GM23248 (cell line): ENCODE data around the gene CCL27. TPM values are rescaled to one million over a fixed set of nuclear protein-coding genes. Genes with fewer than 3 reads are reported as not detected.

Experiments
- DNase-seq: peaks from one replicate; pipeline ENCODE4 v3.0.0-alpha.2; 2015
- H2AFZ ChIP-seq: fragments of 200-600 bp; sonication (generic); 2 replicates; pipeline ENCODE4 v1.6.1; 2016; ENCODE audit warnings: antibody characterized with exemption
- H3F3A ChIP-seq: fragments of 200-600 bp; sonication (generic); 2 replicates; pipeline ENCODE4 v1.6.1; 2016; ENCODE audit warnings: mild to moderate bottlenecking, antibody characterized with exemption, mixed run types; ENCODE audit not compliant: insufficient read depth
- H3K27ac ChIP-seq: fragments of 200-600 bp; sonication (generic); 2 replicates; pipeline ENCODE4 v1.5.1; 2016; ENCODE audit warnings: mild to moderate bottlenecking
- H3K27me3 ChIP-seq: fragments of 200-600 bp; sonication (generic); replicated peaks from 2 replicates; pipeline ENCODE4 v1.6.1; 2016; ENCODE audit warnings: mild to moderate bottlenecking; ENCODE audit not compliant: insufficient read depth
- H3K36me3 ChIP-seq: fragments of 200-600 bp; sonication (generic); 2 replicates; pipeline ENCODE4 v1.6.1; 2016; ENCODE audit warnings: low read depth, mild to moderate bottlenecking
- H3K4me1 ChIP-seq: fragments of 200-600 bp; sonication (generic); 2 replicates; pipeline ENCODE4 v1.6.1; 2016; ENCODE audit warnings: mild to moderate bottlenecking; ENCODE audit not compliant: insufficient read depth
- H3K4me2 ChIP-seq: fragments of 200-600 bp; sonication (generic); one replicate; pipeline ENCODE4 v1.6.1; 2016; ENCODE audit warnings: mild to moderate bottlenecking; ENCODE audit not compliant: unreplicated experiment
- H3K4me3 ChIP-seq: fragments of 200-600 bp; sonication (generic); 2 replicates; pipeline ENCODE4 v1.5.1; 2016; ENCODE audit warnings: mild to moderate bottlenecking
- H3K79me2 ChIP-seq: fragments of 200-600 bp; sonication (generic); 2 replicates; pipeline ENCODE4 v1.6.1; 2016; ENCODE audit warnings: mild to moderate bottlenecking; ENCODE audit not compliant: insufficient read depth
- H3K9ac ChIP-seq: fragments of 200-600 bp; sonication (generic); 2 replicates; pipeline ENCODE4 v1.6.1; 2016; ENCODE audit warnings: mild to moderate bottlenecking
- H3K9me2 ChIP-seq: fragments of 200-600 bp; sonication (generic); 2 replicates; pipeline ENCODE4 v1.6.1; 2016; ENCODE audit warnings: mixed run types, mild to moderate bottlenecking, moderate library complexity; ENCODE audit not compliant: insufficient read depth
- H3K9me3 ChIP-seq: fragments of 200-600 bp; sonication (generic); one replicate; pipeline ENCODE4 v1.6.1; 2017; ENCODE audit warnings: low read depth
- H4K20me1 ChIP-seq: fragments of 200-600 bp; sonication (generic); 2 replicates; pipeline ENCODE4 v1.6.0; 2016; ENCODE audit not compliant: insufficient read depth
- EZH2 ChIP-seq: fragments of 200-600 bp; sonication (generic); IDR thresholded peaks from 2 replicates; pipeline ENCODE4 v1.6.1; 2018; ENCODE audit warnings: antibody characterized with exemption, mild to moderate bottlenecking; ENCODE audit not compliant: insufficient read depth, poor library complexity, severe bottlenecking
- EZH2phosphoT487 ChIP-seq: fragments of 200-600 bp; sonication (generic); IDR thresholded peaks from 2 replicates; pipeline ENCODE4 v1.6.1; 2018; ENCODE audit warnings: antibody characterized with exemption, moderate library complexity, mild to moderate bottlenecking, low read depth; ENCODE audit not compliant: insufficient read depth
- WGBS, 2 experiments: methylation state at CpG; one replicate each; pipeline ENCODE4 v1.1.6; 2015 to 2017; ENCODE audit warnings: low lambda C conversion rate in 2 of 2, low coverage in 1 of 2; ENCODE audit errors: missing lambda C conversion rate in 2 of 2; 5-methylcytosine and 5-hydroxymethylcytosine counted together
- in situ Hi-C: fragments of 300-500 bp; cut with MboI; formaldehyde crosslinking; loops from 2 replicates; pipeline ENCODE4 v1.15.0; 2020
- polyA plus RNA-seq: library from polyadenylated mRNA; unstranded; fragments of >200 nt; fragmentation: Nextera tagmentation; extraction: Ambion mirVana; gene quantifications from 2 replicates; pipeline ENCODE4 v1.2.1, GENCODE V29; 2016
- total RNA-seq: library from RNA; depleted of rRNA; stranded (reverse); fragments of >200 nt; shearing (Covaris generic); gene quantifications from 2 replicates; pipeline ENCODE4 v1.2.3, GENCODE V29; 2014

Gene CCL27
- total and polyA plus RNA-seq, 2 experiments from 2014 or later = 0.50 TPM; not detected in 1

- Histone ChIP-seq H3F3A (peaks cover 11% of the 10 kb centered on the region; the same call in 1 of the 2 replicates), H3K4me1 (peaks cover 5% of the 10 kb centered on the region), H3K27ac (no peak overlapping the region), H3K9me2 (no peaks in the 10 kb centered on the region), H3K27me3 (no peaks in the 10 kb centered on the region), H4K20me1 (no peaks in the 10 kb centered on the region), H3K9me3 (no peaks in the 10 kb centered on the region), H3K79me2 (no peaks in the 10 kb centered on the region), H2AFZ (no peak overlapping the region), H3K4me2 (no peak overlapping the region), H3K4me3 (no peak overlapping the region), H3K36me3 (no peaks in the 10 kb centered on the region), H3K9ac (no peak overlapping the region)
- no peak for TF ChIP-seq EZH2
- TF ChIP-seq EZH2phosphoT487 = no peak
- in situ Hi-C loops = no loop called here
- DNase-seq = no peak
- 94 to 95% methylated on average over 8 of the region's 8 CpGs for WGBS, 2 experiments
These were observed 2.7 kb downstream of the CCL27 start for GRCh38 chr9:34659592-34660253.

GRCh38 chr9:34658461-34658860 lies 4.0 kb downstream of the CCL27 start:
- TF ChIP-seq EZH2 (no peak), EZH2phosphoT487 (no peak)
- Histone ChIP-seq H3K9ac (no peak overlapping the region), H3K9me3 (no peaks in the 10 kb centered on the region), H3K4me3 (no peak overlapping the region), H3K27ac (no peak overlapping the region), H4K20me1 (no peaks in the 10 kb centered on the region), H3F3A (no peaks in the 10 kb centered on the region), H3K36me3 (no peaks in the 10 kb centered on the region), H3K4me1 (peaks cover 17% of the 10 kb centered on the region), H2AFZ (no peak overlapping the region), H3K27me3 (no peaks in the 10 kb centered on the region), H3K4me2 (no peak overlapping the region), H3K79me2 (no peaks in the 10 kb centered on the region), H3K9me2 (no peaks in the 10 kb centered on the region)
- WGBS, 2 experiments = 84 to 87% methylated on average over 14 of the region's 14 CpGs
- in situ Hi-C loops = no loop called here
- DNase-seq = no peak

- Histone ChIP-seq H3K4me2 (no peak overlapping the region), H3F3A (peaks cover 9% of the 10 kb centered on the region; the same call in 1 of the 2 replicates), H4K20me1 (no peaks in the 10 kb centered on the region), H3K4me3 (no peak overlapping the region), H3K9me3 (no peaks in the 10 kb centered on the region), H3K79me2 (no peaks in the 10 kb centered on the region), H3K9ac (no peak overlapping the region), H2AFZ (no peak overlapping the region), H3K4me1 (peaks cover 31% of the 10 kb centered on the region), H3K36me3 (no peaks in the 10 kb centered on the region), H3K9me2 (no peaks in the 10 kb centered on the region), H3K27me3 (no peaks in the 10 kb centered on the region), H3K27ac (no peak overlapping the region)
- in situ Hi-C loops = no loop called here
- WGBS, 2 experiments = 81 to 82% methylated on average over 5 of the region's 5 CpGs
- DNase-seq = no peak
- TF ChIP-seq EZH2phosphoT487 = no peak
- no peak for TF ChIP-seq EZH2
These were observed 5.5 kb downstream of the CCL27 start for GRCh38 chr9:34656992-34657391.

GRCh38 chr9:34655394-34655793 lies 7.1 kb downstream of the CCL27 start:
- Histone ChIP-seq H3K9ac (no peak overlapping the region), H3K9me2 (no peaks in the 10 kb centered on the region), H3K36me3 (no peaks in the 10 kb centered on the region), H2AFZ (no peak overlapping the region), H3K4me2 (no peak overlapping the region), H3K27me3 (no peaks in the 10 kb centered on the region), H3K4me3 (no peak overlapping the region), H3F3A (peaks cover 16% of the 10 kb centered on the region; the same call in 1 of the 2 replicates), H3K9me3 (no peaks in the 10 kb centered on the region), H3K27ac (no peak overlapping the region), H4K20me1 (no peaks in the 10 kb centered on the region), H3K4me1 (peaks cover 40% of the 10 kb centered on the region), H3K79me2 (no peaks in the 10 kb centered on the region)
- in situ Hi-C loops = no loop called here
- DNase-seq = no peak
- no peak for TF ChIP-seq EZH2
- no peak for TF ChIP-seq EZH2phosphoT487
- 61 to 81% methylated on average over 4 to 5 of the region's 5 CpGs for WGBS, 2 experiments
